Keratinocyte (primary cell): ENCODE results near the gene NR3C2. TPM values are rescaled to one million over a fixed set of nuclear protein-coding genes. Genes with fewer than 3 reads are reported as not detected.

Experiments used
- DNase-seq: peaks from one replicate; pipeline ENCODE4 v3.0.0-alpha.2; 2011; ENCODE audit warnings: low read depth, missing footprints, low spot score
- FAIRE-seq: peaks from 2 replicates; lab custom pipeline; 2011; peaks lifted over from hg19 to GRCh38; lab: Jason Lieb, UNC
- H2AFZ ChIP-seq: 2 replicates; pipeline ENCODE4 v1.6.0; 2012; ENCODE audit warnings: low read length, control low read depth, inconsistent platforms; ENCODE audit not compliant: control insufficient read depth
- H3K27ac ChIP-seq: 2 replicates; pipeline ENCODE4 v1.5.1; 2011; ENCODE audit warnings: low read length; ENCODE audit not compliant: control insufficient read depth, insufficient read depth
- H3K27me3 ChIP-seq: 3 replicates; pipeline ENCODE4 v1.6.0; 2011; ENCODE audit warnings: low read length; ENCODE audit not compliant: control insufficient read depth, insufficient read depth; ENCODE audit errors: extremely low read depth
- H3K36me3 ChIP-seq, 2 experiments: 2 replicates in 1 of 2; 3 replicates in 1 of 2; pipeline ENCODE4 v1.5.1; 2011; ENCODE audit warnings: low read length in 2 of 2, mild to moderate bottlenecking in 1 of 2; ENCODE audit not compliant: control insufficient read depth in 2 of 2, insufficient read depth in 2 of 2; ENCODE audit errors: extremely low read depth in 1 of 2
- H3K4me1 ChIP-seq: 3 replicates; pipeline ENCODE4 v1.5.1; 2011; ENCODE audit warnings: low read length; ENCODE audit not compliant: control insufficient read depth, insufficient read depth; ENCODE audit errors: extremely low read depth
- H3K4me2 ChIP-seq: 3 replicates; pipeline ENCODE4 v1.6.0; 2011; ENCODE audit warnings: low read depth, low read length; ENCODE audit not compliant: control insufficient read depth, insufficient read depth; ENCODE audit errors: extremely low read depth
- H3K4me3 ChIP-seq, 3 experiments: fragments of 200-600 bp in 1 of 3; sonication (generic) in 1 of 3; 2 replicates in 2 of 3; 3 replicates in 1 of 3; pipeline ENCODE4 v1.5.1; 2011 to 2016; ENCODE audit warnings: low read length in 3 of 3, mild to moderate bottlenecking in 3 of 3, control low read depth in 2 of 3, inconsistent platforms in 1 of 3, low read depth in 1 of 3, mixed read lengths in 1 of 3, mixed run types in 1 of 3, moderate library complexity in 1 of 3; ENCODE audit not compliant: control insufficient read depth in 2 of 3, insufficient read depth in 2 of 3; ENCODE audit errors: extremely low read depth in 1 of 3
- H3K79me2 ChIP-seq: 2 replicates; pipeline ENCODE4 v1.6.0; 2012; ENCODE audit warnings: low read length; ENCODE audit not compliant: control insufficient read depth, insufficient read depth
- H3K9ac ChIP-seq: 3 replicates; pipeline ENCODE4 v1.6.0; 2011; ENCODE audit warnings: low read length; ENCODE audit not compliant: control insufficient read depth, insufficient read depth; ENCODE audit errors: extremely low read depth
- H3K9me1 ChIP-seq: 3 replicates; pipeline ENCODE4 v1.6.0; 2011; ENCODE audit warnings: low read length; ENCODE audit not compliant: control insufficient read depth, insufficient read depth; ENCODE audit errors: extremely low read depth
- H3K9me3 ChIP-seq: 2 replicates; pipeline ENCODE4 v1.5.1; 2012; ENCODE audit warnings: low read depth, low read length; ENCODE audit not compliant: control insufficient read depth
- H4K20me1 ChIP-seq: 3 replicates; pipeline ENCODE4 v1.6.0; 2011; ENCODE audit warnings: low read length; ENCODE audit not compliant: control insufficient read depth, insufficient read depth; ENCODE audit errors: extremely low read depth
- EZH2 ChIP-seq: IDR thresholded peaks from one replicate; pipeline ENCODE4 v1.6.1; 2012; ENCODE audit warnings: inconsistent platforms, mild to moderate bottlenecking, low read length, moderate library complexity
- dilution Hi-C: fragments of 300-500 bp; cut with MboI; formaldehyde crosslinking; loops from one replicate; pipeline ENCODE4 v1.7.0; 2020; ENCODE audit warnings: low sequenced_read_pairs; ENCODE audit not compliant: extremely low pct_ligation_motif_present
- polyA plus RNA-seq, 5 experiments: library from polyadenylated mRNA; depleted of rRNA in 3 of 5; stranded (reverse) in 3 of 5; stranded (forward) in 1 of 5; unstranded in 1 of 5; fragments of >200 nt; gene quantifications; 1 replicate in 1 of 5; 2 replicates in 3 of 5; 3 replicates in 1 of 5; pipeline versions ENCODE4 v1.2.1 to v1.2.3, GENCODE V29; 2011 to 2012; ENCODE audit warnings: missing spikeins in 2 of 5, low read depth in 1 of 5, low replicate concordance in 1 of 5
- TF ChIP-seq, protein P1 (sequence below), 3 experiments: IDR thresholded peaks in 1 of 3; conservative IDR thresholded peaks in 1 of 3; optimal IDR thresholded peaks in 1 of 3; 2 replicates in 2 of 3; 3 replicates in 1 of 3; pipeline versions ENCODE3 to v1.5.1; 2011; ENCODE audit warnings: low read length in 3 of 3, mild to moderate bottlenecking in 3 of 3, moderate library complexity in 2 of 3, control low read depth in 1 of 3, inconsistent platforms in 1 of 3; ENCODE audit not compliant: insufficient read depth in 2 of 3; ENCODE audit errors: extremely low read depth in 1 of 3

Gene NR3C2
- polyA plus RNA-seq, 1 donor (not counting 4 experiments of a cell fraction or from before 2014, with no cell fraction given): 1.5 TPM

DNA sequence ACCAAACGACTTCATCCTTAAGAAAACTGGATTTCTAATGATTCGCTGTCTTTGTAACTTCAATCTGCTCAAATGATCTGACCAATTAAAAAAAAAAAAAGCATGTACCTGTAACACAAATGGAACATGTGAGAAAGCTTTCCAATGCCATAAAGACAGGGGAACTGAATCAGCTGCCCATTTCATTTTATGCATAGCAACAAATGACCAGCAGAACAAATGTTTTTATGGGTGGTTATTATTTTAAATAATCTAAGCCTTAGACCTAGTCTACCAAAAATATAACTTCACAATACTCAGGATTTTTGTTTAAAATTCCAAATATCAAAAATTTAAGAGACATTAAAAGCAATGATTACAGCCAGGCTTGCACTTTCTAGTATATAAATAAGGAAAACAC is 145.7 kb downstream of the NR3C2 start:
- H3K4me3 ChIP-seq: no peak overlapping the region
- no peak for DNase-seq

GRCh38 chr4:148295642-148296041 is 146.6 kb downstream of the NR3C2 start:
- no peaks in the 10 kb centered on the region for H3K9me1 ChIP-seq
- no peaks in the 10 kb centered on the region for H3K4me1 ChIP-seq
- TF ChIP-seq, protein P1, sequence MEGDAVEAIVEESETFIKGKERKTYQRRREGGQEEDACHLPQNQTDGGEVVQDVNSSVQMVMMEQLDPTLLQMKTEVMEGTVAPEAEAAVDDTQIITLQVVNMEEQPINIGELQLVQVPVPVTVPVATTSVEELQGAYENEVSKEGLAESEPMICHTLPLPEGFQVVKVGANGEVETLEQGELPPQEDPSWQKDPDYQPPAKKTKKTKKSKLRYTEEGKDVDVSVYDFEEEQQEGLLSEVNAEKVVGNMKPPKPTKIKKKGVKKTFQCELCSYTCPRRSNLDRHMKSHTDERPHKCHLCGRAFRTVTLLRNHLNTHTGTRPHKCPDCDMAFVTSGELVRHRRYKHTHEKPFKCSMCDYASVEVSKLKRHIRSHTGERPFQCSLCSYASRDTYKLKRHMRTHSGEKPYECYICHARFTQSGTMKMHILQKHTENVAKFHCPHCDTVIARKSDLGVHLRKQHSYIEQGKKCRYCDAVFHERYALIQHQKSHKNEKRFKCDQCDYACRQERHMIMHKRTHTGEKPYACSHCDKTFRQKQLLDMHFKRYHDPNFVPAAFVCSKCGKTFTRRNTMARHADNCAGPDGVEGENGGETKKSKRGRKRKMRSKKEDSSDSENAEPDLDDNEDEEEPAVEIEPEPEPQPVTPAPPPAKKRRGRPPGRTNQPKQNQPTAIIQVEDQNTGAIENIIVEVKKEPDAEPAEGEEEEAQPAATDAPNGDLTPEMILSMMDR (optimal IDR thresholded peaks at IDR 0.05 in 1 of 3, IDR thresholded peaks at IDR 0.05 in 1 of 3, conservative IDR thresholded peaks at IDR 0.05 in 1 of 3; ENCODE audit: extremely low read depth in 1 of 3, insufficient read depth in 2 of 3, low read length in 3 of 3): no peak
- no peak for TF ChIP-seq EZH2
- no peaks in the 10 kb centered on the region for H3K36me3 ChIP-seq
- FAIRE-seq (no peak), DNase-seq (no peak)
- H4K20me1 ChIP-seq: no peaks in the 10 kb centered on the region
- H2AFZ ChIP-seq: no peak overlapping the region
- H3K4me3 ChIP-seq: no peak overlapping the region
- no peak overlapping the region for H3K9ac ChIP-seq
- H3K9me3 ChIP-seq: no peaks in the 10 kb centered on the region
- no peaks in the 10 kb centered on the region for H3K79me2 ChIP-seq
- no peak overlapping the region for H3K27ac ChIP-seq
- no peaks in the 10 kb centered on the region for H3K27me3 ChIP-seq
- no peak overlapping the region for H3K4me2 ChIP-seq
- dilution Hi-C loops: no loop called here

More for the DNA sequence above, 145.7 kb downstream of the NR3C2 start:
- Histone ChIP-seq H2AFZ (no peak overlapping the region), H3K9ac (no peak overlapping the region), H3K9me1 (no peaks in the 10 kb centered on the region), H4K20me1 (no peaks in the 10 kb centered on the region), H3K27me3 (no peaks in the 10 kb centered on the region), H3K9me3 (no peaks in the 10 kb centered on the region), H3K79me2 (no peaks in the 10 kb centered on the region), H3K4me2 (no peak overlapping the region), H3K27ac (no peak overlapping the region), H3K36me3 (no peaks in the 10 kb centered on the region), H3K4me1 (no peaks in the 10 kb centered on the region)
- dilution Hi-C loops: no loop called here
- no peak for FAIRE-seq
- TF ChIP-seq EZH2: no peak
- TF ChIP-seq, protein P1 (optimal IDR thresholded peaks at IDR 0.05 in 1 of 3, IDR thresholded peaks at IDR 0.05 in 1 of 3, conservative IDR thresholded peaks at IDR 0.05 in 1 of 3; ENCODE audit: extremely low read depth in 1 of 3, insufficient read depth in 2 of 3, low read length in 3 of 3): no peak
